Keratinocyte (primary cell): ENCODE measurements around the gene SLFN5.

ENCODE experiments used
- CTCF ChIP-seq, 3 experiments: IDR thresholded peaks in 1 of 3; conservative IDR thresholded peaks in 1 of 3; optimal IDR thresholded peaks in 1 of 3; 2 replicates in 2 of 3; 3 replicates in 1 of 3; pipeline versions ENCODE3 to v1.5.1; 2011; ENCODE audit warnings: low read length in 3 of 3, mild to moderate bottlenecking in 3 of 3, moderate library complexity in 2 of 3, control low read depth in 1 of 3, inconsistent platforms in 1 of 3; ENCODE audit not compliant: insufficient read depth in 2 of 3; ENCODE audit errors: extremely low read depth in 1 of 3
- EZH2 ChIP-seq: IDR thresholded peaks from one replicate; pipeline ENCODE4 v1.6.1; 2012; ENCODE audit warnings: inconsistent platforms, mild to moderate bottlenecking, low read length, moderate library complexity

- TF ChIP-seq CTCF (optimal IDR thresholded peaks at IDR 0.05 in 1 of 3, IDR thresholded peaks at IDR 0.05 in 1 of 3, conservative IDR thresholded peaks at IDR 0.05 in 1 of 3; ENCODE audit: extremely low read depth in 1 of 3, insufficient read depth in 2 of 3, low read length in 3 of 3): no peak
- TF ChIP-seq EZH2: no peak
These were observed 30.2 kb upstream of the SLFN5 start for GRCh38 chr17:35212668-35213067.
